Hematopoietic multipotent progenitor cell treated with erythropoietin and hydrocortisone succinate and interleukin-3 and kit ligand, for 8 days (in vitro differentiated cells): ENCODE data around the gene IMMP2L.

ENCODE experiments used
- DNase-seq: peaks from one replicate; pipeline ENCODE4 v3.0.0-alpha.2; 2015

Gene IMMP2L

GRCh38 chr7:111198255-111198654 is 364.0 kb downstream of the IMMP2L start:
- DNase-seq = no peak

GRCh38 chr7:111196655-111197054 is 365.6 kb downstream of the IMMP2L start:
- DNase-seq = no peak

DNA sequence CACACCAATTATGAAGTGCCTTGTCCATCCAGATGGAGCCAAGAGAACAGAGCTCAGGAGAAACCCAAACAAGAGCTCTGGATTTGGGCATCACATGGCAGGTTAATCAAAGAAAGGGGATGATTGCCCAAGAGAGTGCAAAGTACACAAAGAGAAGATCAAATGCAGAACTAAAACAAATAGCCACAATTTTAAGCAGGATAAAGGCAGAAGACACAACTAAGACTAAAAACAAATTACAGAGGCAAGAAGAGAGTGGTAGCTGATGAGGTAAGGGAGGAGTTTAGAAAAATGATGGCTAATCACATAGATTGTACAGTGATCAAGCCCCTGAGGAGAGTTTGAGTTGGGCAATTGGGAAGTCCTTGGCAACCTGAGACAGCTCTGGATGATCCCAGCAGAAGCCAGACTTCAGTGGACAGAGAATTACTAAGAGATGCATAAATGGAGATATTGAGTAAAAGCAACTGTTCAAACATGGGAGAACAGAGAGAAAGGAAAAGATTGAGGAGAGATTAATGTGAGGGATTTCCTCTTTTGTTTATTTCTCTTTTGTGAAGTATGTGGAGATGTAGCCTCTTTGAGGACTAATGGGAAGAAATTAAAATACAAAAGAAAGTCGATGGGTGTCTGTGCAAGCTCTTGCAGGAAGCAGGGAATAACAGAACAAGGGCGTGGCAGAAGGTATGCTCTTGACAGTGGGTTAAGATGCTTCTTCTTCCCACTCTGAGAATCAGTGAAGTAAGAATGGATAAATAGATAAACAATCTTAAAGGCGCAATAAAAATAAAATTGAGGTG is 369.5 kb downstream of the IMMP2L start:
- DNase-seq = no peak

DNA sequence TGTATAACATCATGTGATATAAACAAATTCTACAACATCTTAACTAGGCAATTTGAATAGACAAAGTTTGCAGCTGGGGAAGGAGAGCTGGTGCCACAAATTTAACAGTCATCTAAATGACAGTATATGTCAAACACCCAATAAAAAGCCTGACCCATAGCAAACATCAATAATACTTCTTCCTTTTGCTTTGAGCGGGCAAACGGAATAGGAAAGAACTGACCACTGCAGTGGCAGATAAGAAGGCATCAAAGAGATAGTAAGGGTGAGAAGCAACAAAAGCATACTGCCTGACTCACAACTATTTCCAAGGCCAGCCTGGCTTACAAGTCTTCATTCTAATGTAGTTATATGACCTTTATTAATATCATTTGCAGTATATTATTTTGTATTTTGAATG is 371.5 kb downstream of the IMMP2L start:
- peak; percentile 69 for DNase-seq

GRCh38 chr7:111184987-111185386 is 377.3 kb downstream of the IMMP2L start:
- no peak for DNase-seq

GRCh38 chr7:111183321-111183720 is 379.0 kb downstream of the IMMP2L start:
- no peak for DNase-seq

- DNase-seq = no peak
Observed at GRCh38 chr7:111180338-111180737, 382.0 kb downstream of the IMMP2L start.

DNA sequence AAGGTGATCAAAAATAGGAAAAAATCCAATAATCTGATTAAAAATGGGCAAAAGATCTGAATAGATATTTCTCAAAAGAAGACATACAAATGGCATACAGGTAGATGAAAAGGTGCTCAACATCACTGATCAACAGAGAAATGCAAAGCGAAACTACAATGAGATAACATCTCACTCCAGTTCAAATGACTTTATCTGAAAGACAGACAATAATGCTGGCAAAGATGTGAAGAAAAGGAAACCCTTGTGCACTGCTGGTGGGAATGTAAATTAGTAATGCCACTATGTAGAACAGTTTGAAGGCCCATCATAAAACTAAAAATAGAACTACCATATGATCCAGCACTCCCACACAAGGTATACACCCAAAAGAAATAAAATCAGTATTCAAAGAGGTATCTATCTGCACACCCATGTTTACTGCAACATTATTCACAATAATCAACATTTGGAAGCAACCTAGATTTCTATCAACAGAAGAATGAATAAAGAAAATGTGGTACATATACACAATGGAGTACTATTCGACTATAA is 386.3 kb downstream of the IMMP2L start:
- DNase-seq = no peak

DNA sequence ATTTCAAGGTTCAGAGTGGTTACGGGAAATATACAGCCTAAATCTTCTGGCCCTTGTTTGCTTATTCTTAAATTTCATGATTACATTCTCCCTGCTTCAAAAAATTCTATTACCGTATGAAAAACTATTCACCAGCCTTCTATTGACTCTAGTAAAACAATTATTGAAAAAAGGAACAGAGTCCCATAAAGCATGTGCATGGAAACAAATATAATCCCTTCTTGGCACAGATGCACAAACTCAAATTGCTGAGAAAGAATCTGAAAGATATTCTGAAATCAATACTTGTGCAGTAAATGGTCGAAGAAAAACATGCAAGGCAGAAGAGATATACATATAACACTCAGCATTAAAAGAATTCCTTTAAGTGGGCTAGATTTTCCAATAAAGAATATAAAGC is 387.8 kb downstream of the IMMP2L start:
- no peak for DNase-seq

DNA sequence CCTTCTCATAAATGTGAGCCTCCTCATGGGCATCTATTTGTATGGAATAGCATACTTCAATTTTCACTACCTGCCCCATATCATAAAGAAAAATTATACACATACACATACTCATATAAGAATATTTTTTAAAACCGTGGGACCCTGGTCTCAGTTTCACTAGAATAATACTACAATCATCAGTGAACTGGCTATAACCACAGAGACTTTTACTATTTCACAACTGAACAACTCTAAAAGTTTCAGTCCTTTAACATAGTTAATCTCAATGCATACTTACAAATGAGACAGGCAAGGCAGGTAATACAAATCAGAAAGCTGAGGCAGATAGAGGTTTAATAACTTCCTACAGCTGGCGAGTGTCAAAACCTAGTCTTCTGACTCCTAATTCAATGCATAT is 388.3 kb downstream of the IMMP2L start:
- DNase-seq = no peak

DNA sequence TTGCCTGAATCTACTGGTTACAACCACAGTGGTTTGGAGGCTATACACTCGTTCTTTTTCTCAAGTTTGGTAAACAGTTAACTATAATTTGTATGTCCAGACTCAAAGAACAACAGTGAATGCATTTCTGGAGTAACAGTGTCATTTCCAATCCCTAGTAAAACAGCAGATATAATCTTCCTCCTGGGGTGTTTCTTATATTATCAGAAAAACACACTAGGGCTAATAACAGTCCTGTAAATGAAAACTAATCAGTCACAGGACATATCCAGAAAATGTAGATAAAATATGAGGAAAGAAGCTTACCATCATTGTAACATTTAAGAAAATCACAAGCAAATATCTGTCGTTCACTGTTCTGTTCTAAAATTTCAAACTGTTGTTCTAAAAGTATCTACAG is 388.8 kb downstream of the IMMP2L start:
- no peak for DNase-seq

DNA sequence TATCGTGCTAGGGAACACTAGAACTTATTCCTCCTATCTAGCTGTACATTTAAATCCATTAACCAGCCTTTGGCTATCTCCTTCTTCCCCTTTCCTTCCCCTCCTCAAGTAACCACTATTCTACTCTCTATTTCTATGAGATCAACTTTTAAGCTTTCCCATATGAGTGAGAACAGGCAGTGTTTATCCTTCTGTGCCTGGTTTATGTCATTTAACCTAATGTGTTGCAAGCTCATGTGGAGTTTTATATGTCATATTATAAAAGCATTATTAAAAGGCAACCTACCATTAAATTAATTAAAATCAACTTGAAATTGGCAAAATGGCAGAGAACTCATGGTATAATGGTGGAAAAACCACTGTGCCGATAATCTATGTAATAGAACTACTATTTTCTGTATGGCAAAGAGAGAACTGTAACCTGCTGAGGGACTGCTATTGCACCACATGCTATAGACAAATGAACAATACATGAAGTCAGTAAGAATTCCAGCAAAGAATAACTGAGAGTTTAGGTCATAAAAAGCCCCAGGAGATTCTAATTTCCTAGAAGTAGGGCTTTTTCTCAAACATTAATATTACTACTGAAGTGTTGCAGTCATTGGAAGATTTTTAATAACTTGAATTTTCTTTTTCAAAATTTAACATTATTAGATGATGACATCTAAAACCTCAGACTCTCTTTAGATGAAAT is 389.6 kb downstream of the IMMP2L start:
- no peak for DNase-seq

DNA sequence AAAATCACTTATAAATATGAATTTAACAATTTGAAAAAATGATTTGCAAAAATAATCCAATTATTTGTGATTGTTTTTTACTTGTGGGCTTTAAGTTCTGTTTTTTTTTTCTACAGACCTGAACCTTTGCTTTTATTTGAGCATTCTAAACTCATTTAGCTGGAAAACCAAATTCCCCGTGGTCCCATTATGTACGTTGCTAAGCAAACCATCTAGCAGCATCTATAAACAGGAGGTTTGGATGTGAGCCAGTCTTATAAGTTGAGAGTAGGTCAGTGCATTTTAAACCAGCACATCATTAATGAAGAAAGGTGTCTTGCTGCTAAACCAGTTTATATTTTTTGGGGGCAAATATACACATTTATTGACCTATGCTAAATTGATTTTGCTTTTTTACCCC is 394.1 kb downstream of the IMMP2L start:
- DNase-seq = no peak

GRCh38 chr7:111164442-111164841 is 397.9 kb downstream of the IMMP2L start:
- DNase-seq = no peak

DNA sequence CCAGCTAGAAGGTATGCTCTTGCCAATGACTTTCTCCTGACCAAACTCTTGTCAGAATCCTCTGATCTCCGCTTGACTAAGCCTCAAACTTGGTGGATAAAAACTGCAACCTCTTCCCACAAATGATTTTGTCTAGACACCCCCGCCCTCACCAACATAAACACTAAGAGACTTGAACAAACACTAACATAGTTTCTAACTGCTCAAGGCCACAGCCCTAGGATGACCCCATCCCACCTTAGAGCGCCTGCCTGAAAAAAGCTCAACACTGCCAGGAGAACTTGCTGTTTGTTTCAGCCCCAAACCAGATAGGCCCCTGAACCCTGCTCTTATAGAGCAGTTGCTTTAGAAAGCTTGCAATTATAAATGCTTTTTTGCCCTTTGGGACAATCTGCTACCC is 399.6 kb downstream of the IMMP2L start:
- no peak for DNase-seq

DNA sequence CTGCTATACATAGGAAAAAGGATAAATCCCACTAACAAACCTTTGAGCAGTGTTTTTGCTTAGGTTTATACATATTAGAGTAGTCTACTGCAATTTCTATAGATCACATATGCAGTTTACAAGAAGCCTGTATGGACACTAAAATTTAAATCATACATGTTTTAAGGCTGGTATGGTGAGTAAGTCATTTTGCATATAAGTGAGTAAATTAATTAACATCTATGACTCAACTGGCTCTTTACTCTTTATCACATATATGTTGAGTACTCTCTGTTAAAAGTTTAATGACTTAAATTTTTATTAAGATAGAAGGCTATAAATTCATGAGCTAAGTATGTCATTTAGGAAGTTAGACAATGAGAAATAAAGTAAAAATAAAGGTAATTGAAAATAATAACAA is 402.0 kb downstream of the IMMP2L start:
- DNase-seq = no peak

GRCh38 chr7:111159426-111159825 is 402.9 kb downstream of the IMMP2L start:
- no peak for DNase-seq

DNA sequence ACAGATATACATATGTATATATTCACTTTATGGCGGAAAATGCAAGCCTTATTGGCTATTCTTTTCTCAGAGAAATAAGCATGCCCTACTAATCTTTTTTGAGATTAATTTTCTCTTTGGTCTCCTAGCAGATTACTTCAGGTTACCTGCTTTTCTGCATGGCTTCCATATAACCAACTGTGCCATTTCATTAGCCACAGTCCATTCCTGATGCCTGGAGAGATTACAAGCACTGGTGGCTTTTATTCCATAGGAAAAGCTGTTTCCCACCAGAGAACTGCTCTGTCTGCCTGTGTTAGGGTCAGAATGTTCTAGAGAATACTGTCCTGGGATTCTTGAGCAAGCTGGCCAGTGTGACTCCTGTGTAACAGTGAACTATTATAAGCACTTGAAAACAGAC is 411.6 kb downstream of the IMMP2L start:
- no peak for DNase-seq

DNA sequence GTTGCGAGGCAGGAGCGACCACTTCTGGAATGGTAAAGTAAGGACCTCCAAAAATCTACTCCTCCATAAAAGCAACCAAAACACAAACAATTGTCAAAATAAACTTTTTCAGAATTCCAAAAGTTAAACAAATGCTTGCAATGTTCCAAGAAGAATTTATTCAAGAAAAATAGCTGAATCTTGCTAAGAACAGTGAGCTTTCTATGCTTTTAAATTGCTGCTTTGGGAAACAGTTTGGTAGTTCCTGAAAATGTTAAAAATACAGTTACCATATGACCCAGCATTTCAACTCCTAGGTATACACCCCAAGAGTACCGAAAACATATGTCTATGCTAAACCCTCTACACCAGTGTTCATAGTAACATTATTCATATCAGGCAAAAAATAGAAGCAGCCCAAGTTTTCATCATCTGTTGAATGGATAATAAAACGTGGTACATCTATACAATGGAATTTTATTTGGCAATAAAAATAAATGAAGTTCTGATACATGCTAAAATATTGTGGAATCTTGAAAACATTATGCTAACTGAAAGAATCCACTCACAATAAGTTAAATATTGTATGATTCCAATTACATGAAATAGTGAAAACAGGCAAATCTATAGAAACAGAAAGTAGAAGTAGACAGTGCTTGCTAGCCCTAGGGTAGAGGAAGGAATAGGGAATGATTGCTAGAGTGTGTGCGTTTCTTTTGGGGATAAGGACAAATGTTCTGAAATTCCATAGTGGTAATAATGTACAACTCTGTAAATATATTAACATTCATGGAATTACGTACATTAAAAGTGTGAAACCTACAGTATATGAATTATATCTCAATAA is 414.4 kb downstream of the IMMP2L start:
- no peak for DNase-seq

GRCh38 chr7:111146136-111146535 is 416.2 kb downstream of the IMMP2L start:
- no peak for DNase-seq

DNA sequence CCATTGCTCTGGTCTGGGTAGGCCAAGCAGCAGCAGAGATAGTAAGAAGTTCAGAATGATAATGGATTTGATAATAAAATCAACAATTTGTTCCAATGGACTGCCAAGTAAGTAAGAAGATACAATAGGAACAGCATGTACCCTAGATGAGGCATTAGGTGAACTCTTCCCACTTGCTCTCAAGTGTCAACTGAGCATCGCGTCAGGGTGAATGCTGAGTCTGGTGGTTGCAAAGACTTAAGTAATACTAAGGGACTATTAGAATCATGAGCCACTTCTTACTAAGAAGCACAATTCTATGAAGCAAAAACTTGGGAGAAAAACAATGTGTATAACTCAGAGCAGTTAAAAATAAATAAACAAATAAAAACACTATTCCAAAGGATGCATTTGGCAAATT is 416.8 kb downstream of the IMMP2L start:
- no peak for DNase-seq

DNA sequence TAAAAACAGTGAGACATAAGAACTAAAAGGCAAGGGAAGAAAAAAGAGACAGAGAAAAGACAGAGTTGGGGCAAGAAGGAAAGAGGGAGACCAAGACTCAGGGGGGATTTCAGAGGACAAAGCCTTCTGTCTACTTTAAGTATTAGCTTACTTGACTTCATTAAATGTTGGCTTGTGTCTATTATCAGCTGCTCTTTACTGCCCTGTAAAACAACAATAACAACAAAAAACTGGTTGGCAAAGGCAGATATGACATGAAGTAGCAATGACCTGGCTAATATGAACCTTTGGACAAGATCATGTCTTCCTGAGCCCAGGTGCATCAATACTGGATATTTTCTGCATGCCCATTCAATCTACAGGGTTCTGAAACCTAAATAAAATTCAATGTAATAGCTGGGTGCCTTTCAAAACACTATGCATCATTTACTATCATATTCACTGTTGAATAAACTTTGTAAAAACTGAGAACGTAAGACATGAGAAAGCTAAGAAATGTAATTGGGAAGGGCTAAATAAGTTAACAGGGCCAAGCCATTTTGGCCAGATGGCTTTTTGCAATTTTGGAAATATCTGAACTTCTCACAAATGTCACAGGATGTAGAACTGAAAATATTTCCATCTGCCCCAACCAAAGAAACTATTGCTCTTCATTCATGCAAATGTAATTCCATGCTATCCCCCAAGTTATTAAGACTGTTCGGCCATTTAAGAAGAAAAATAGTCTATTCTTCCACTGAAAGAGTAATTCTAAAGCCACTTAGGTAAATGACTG is 422.0 kb downstream of the IMMP2L start:
- DNase-seq = no peak

DNA sequence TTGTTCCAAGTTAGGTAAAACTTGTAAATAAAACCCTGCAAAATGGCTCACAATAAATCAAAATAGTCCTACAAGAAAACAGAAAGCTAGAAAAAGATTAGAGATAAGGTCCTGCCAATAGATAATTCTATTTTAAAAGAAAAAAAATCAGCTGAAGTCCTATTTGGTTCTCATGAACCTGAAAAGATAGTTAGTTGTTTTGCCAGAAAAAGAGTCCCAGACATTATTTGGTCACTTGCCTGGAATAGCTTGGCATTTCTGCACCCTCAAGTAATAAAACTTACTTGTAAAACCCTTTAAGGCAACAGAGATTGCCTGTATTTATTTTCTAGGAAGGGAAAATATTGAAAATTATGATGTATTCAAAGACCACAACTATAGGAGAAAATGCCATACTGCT is 423.7 kb downstream of the IMMP2L start:
- DNase-seq = no peak
